Tibial nerve (tissue), 4 donors: Measurements from ENCODE around the gene CLEC3A. TPM values are rescaled to one million over a fixed set of nuclear protein-coding genes. Genes with fewer than 3 reads are reported as not detected.

ENCODE experiments used
- DNase-seq, 2 donors: peaks; one replicate each; pipeline ENCODE4 v3.0.0-alpha.2; 2019; ENCODE audit warnings: low spot score in 2 of 2
- H3K27ac ChIP-seq, 4 donors: fragments of 200-600 bp; sonication (generic) in 3 of 4; one replicate each; pipeline ENCODE4 v1.5.1; 2017 to 2019; ENCODE audit warnings: mild to moderate bottlenecking in 1 of 4
- H3K27me3 ChIP-seq, 2 donors: fragments of 200-600 bp; sonication (generic) in 1 of 2; one replicate each; pipeline versions ENCODE4 v1.5.1 to v1.6.0; 2017 to 2019
- H3K36me3 ChIP-seq, 3 donors: fragments of 200-600 bp; sonication (generic); one replicate each; pipeline ENCODE4 v1.5.1; 2018 to 2019
- H3K4me1 ChIP-seq, 4 donors: fragments of 200-600 bp; sonication (generic) in 3 of 4; one replicate each; pipeline ENCODE4 v1.5.1; 2017 to 2019
- H3K4me3 ChIP-seq, 4 donors: fragments of 200-600 bp; sonication (generic) in 3 of 4; one replicate each; pipeline ENCODE4 v1.5.1; 2017 to 2019; ENCODE audit warnings: mild to moderate bottlenecking in 1 of 4, moderate library complexity in 1 of 4
- H3K9me3 ChIP-seq, 4 donors: fragments of 200-600 bp; sonication (generic) in 3 of 4; one replicate each; pipeline ENCODE4 v1.5.1; 2017 to 2019
- CTCF ChIP-seq, 5 experiments: fragments of 200-600 bp in 3 of 5; fragments of 450-650 bp in 2 of 5; sonication (generic) in 3 of 5; IDR thresholded peaks; one replicate each; pipeline ENCODE4 v1.5.1; 2016 to 2019; ENCODE audit warnings: antibody characterized with exemption in 5 of 5, mild to moderate bottlenecking in 3 of 5, moderate library complexity in 2 of 5
- EP300 ChIP-seq, 2 donors: sonication (generic); formaldehyde crosslinking; IDR thresholded peaks; one replicate each; pipeline ENCODE4 v1.6.1; 2017; ENCODE audit warnings: antibody characterized with exemption in 2 of 2, mild to moderate bottlenecking in 1 of 2
- POLR2A ChIP-seq, 2 donors: fragments of 450-650 bp; IDR thresholded peaks; one replicate each; pipeline ENCODE4 v1.6.1; 2017; ENCODE audit warnings: antibody characterized with exemption in 2 of 2, mild to moderate bottlenecking in 2 of 2, moderate library complexity in 2 of 2
- WGBS, 2 donors: methylation state at CpG; one replicate each; pipeline ENCODE4 v1.1.5; 2018; 5-methylcytosine and 5-hydroxymethylcytosine counted together
- total RNA-seq, 4 donors: library from RNA; depleted of rRNA; stranded (reverse); fragments of >200 nt; gene quantifications; one replicate each; pipeline ENCODE4 v1.1.0, GENCODE V29; 2016

The CLEC3A gene
- total RNA-seq, 4 donors from 2014 or later, result not detected

GRCh38 chr16:78028018-78028417 lies 5.7 kb downstream of the CLEC3A start:
- H3K4me1 ChIP-seq, result no peaks in the 10 kb centered on the region
- WGBS, 2 donors, result 34 to 78% methylated on average over 3 of the region's 3 CpGs
- no peak for DNase-seq

GRCh38 chr16:78034530-78034929 lies 12.2 kb downstream of the CLEC3A start:
- Histone ChIP-seq H3K36me3 (no peaks in the 10 kb centered on the region), H3K4me1 (no peaks in the 10 kb centered on the region), H3K9me3 (no peaks in the 10 kb centered on the region), H3K4me3 (no peak overlapping the region), H3K27ac (no peak overlapping the region), H3K27me3 (no peaks in the 10 kb centered on the region)
- WGBS, 2 donors, result 58 to 71% methylated on average over 2 of the region's 2 CpGs
- no peak for DNase-seq
- TF ChIP-seq EP300 (IDR thresholded peaks at IDR 0.05), result no peak
- TF ChIP-seq POLR2A (IDR thresholded peaks at IDR 0.05), result no peak
- TF ChIP-seq CTCF (IDR thresholded peaks at IDR 0.05), result no peak

More at GRCh38 chr16:78028018-78028417, 5.7 kb downstream of the CLEC3A start:
- TF ChIP-seq CTCF (IDR thresholded peaks at IDR 0.05) (no peak), POLR2A (IDR thresholded peaks at IDR 0.05) (no peak), EP300 (IDR thresholded peaks at IDR 0.05) (no peak)
- H3K36me3 ChIP-seq, result no peaks in the 10 kb centered on the region
- H3K27ac ChIP-seq, result no peak overlapping the region
- no peaks in the 10 kb centered on the region for H3K9me3 ChIP-seq
- no peak overlapping the region for H3K4me3 ChIP-seq
- H3K27me3 ChIP-seq, result no peaks in the 10 kb centered on the region

- 43 to 63% methylated on average over 2 of the region's 2 CpGs for WGBS, 2 donors
These were observed 12.7 kb downstream of the CLEC3A start for GRCh38 chr16:78035012-78035411.

GRCh38 chr16:78040396-78040795 lies 18.0 kb downstream of the CLEC3A start:
- DNase-seq, result no peak
- no peaks in the 10 kb centered on the region for H3K4me1 ChIP-seq
- no peaks in the 10 kb centered on the region for H3K27me3 ChIP-seq
- no peaks in the 10 kb centered on the region for H3K9me3 ChIP-seq
- H3K36me3 ChIP-seq, result no peaks in the 10 kb centered on the region
- no peak overlapping the region for H3K27ac ChIP-seq
- H3K4me3 ChIP-seq, result no peak overlapping the region
- TF ChIP-seq POLR2A (IDR thresholded peaks at IDR 0.05) (no peak), EP300 (IDR thresholded peaks at IDR 0.05) (no peak), CTCF (IDR thresholded peaks at IDR 0.05) (no peak)

More at GRCh38 chr16:78035012-78035411, 12.7 kb downstream of the CLEC3A start:
- no peak for TF ChIP-seq EP300 (IDR thresholded peaks at IDR 0.05)
- TF ChIP-seq CTCF (IDR thresholded peaks at IDR 0.05), result no peak
- H3K27me3 ChIP-seq, result no peaks in the 10 kb centered on the region
- H3K36me3 ChIP-seq, result no peaks in the 10 kb centered on the region
- H3K27ac ChIP-seq, result no peak overlapping the region
- no peak overlapping the region for H3K4me3 ChIP-seq
- H3K4me1 ChIP-seq, result no peaks in the 10 kb centered on the region
- no peaks in the 10 kb centered on the region for H3K9me3 ChIP-seq
- no peak for DNase-seq

- H3K9me3 ChIP-seq, result no peaks in the 10 kb centered on the region
- H3K4me3 ChIP-seq, result no peak overlapping the region
- no peak overlapping the region for H3K27ac ChIP-seq
- H3K27me3 ChIP-seq, result peaks cover 0 to 6% of the 10 kb centered on the region in 2 donors
- 15 to 21% methylated on average over 18 to 35 of the region's 45 CpGs for WGBS, 2 donors
- peak in 1 of 2 donors; percentile 6 for DNase-seq
- peaks cover 0 to 3% (median 0%) of the 10 kb centered on the region in 4 donors for H3K4me1 ChIP-seq
- no peak for TF ChIP-seq EP300 (IDR thresholded peaks at IDR 0.05)
- H3K36me3 ChIP-seq, result no peaks in the 10 kb centered on the region
These were observed 23.7 kb downstream of the CLEC3A start for GRCh38 chr16:78045865-78046581.
